ENCODE data around the gene C14orf180.

DNA sequence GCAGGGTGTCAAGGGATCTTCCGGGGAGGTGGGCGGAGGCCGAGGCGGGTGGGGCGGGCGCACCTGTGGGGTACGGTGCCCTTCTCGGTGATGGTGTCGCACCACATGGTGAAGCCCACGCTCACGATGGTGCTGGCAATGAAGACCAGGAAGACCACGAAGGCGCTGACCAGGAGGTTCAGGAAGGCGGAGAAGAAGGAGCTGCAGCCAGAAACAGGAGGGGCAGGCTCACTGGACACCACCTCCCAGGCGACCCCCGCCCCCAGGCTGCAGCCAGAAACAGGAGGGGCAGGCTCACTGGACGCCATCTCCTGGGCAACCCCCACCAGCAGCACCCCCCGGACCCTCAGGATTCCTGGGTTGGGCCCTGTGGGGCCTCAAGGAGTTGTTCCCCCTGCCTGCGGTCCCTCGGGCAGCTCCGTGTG lies 17.4 kb downstream of the C14orf180 start:
- TF ChIP-seq, protein P1, sequence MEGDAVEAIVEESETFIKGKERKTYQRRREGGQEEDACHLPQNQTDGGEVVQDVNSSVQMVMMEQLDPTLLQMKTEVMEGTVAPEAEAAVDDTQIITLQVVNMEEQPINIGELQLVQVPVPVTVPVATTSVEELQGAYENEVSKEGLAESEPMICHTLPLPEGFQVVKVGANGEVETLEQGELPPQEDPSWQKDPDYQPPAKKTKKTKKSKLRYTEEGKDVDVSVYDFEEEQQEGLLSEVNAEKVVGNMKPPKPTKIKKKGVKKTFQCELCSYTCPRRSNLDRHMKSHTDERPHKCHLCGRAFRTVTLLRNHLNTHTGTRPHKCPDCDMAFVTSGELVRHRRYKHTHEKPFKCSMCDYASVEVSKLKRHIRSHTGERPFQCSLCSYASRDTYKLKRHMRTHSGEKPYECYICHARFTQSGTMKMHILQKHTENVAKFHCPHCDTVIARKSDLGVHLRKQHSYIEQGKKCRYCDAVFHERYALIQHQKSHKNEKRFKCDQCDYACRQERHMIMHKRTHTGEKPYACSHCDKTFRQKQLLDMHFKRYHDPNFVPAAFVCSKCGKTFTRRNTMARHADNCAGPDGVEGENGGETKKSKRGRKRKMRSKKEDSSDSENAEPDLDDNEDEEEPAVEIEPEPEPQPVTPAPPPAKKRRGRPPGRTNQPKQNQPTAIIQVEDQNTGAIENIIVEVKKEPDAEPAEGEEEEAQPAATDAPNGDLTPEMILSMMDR (conservative IDR thresholded peaks at IDR 0.05; ENCODE audit: low read length) = no peak
- TF ChIP-seq EZH2phosphoT487 (IDR thresholded peaks at IDR 0.05; ENCODE audit: borderline replicate concordance, low read depth, low read length) = no peak
